CD4-positive, alpha-beta T cell treated with Interleukin-4 for 1 hour (primary cell): ENCODE measurements around the gene GPR141.

ENCODE experiments used
- DNase-seq, 2 donors: peaks; one replicate each; pipeline ENCODE4 v3.0.0-alpha.2; 2020 to 2022

Gene GPR141

DNA sequence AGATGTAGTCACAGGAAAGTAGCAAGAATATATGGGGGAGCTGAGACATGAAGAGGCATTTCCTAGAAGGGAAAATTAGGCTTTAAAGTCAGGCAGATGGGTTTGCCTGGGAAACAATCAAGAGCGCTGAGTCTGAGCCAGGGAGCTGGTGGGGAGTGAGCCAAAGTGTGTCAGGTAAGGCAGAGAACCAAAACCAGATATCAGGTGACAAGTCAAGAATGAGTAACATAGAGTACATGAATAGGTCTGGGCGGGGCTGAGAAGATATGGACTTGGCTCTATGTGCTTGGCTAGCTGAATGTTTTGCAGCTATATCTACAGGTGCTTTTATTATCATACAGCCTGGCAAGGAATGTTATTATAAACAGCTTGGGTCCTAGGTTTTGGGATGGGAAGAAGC, 49.3 kb downstream of the GPR141 start:
- no peak for DNase-seq

DNA sequence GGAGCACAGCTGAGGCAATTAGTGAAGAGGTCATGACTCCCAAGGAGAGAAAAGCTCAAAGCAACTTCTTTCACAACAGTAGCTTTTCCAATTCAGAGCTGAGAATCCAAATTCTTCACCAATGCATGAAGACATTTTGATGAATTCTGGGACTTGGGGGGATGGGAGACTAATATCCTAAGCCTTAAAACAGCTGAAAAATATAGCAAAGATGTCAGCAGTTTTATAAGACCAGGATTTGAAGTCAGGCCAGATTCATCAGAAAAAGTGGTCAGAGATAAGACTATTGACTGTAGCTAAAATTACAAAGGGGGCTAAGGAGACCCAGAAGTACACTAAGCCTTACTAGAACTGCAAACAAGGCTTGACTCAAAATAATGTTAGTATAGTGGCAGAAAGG, 51.6 kb downstream of the GPR141 start:
- DNase-seq: no peak

DNA sequence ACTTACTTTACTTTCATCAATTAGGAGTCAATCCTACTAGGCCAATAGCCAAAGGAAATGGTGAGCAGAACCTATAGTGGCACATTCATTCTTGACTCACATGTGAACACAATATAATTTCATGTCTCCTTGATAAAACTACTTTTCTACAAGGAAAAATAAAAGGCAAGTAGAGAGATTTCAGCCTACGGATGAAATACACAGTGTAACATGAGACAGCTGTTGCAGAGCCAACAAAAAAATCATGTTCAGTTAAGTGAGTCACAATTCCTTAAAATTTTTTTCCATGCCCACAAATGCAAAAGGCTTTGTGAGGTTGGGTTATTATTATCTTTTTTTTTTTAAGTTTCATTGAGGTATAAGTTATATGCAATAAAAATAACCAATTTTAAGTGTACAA, 54.8 kb downstream of the GPR141 start:
- DNase-seq: no peak

DNA sequence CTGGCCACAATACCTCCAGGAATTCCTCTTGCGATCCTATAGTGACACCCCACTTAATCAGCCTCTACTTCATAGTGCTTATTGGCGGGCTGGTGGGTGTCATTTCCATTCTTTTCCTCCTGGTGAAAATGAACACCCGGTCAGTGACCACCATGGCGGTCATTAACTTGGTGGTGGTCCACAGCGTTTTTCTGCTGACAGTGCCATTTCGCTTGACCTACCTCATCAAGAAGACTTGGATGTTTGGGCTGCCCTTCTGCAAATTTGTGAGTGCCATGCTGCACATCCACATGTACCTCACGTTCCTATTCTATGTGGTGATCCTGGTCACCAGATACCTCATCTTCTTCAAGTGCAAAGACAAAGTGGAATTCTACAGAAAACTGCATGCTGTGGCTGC, 56.8 kb downstream of the GPR141 start:
- DNase-seq: no peak

DNA sequence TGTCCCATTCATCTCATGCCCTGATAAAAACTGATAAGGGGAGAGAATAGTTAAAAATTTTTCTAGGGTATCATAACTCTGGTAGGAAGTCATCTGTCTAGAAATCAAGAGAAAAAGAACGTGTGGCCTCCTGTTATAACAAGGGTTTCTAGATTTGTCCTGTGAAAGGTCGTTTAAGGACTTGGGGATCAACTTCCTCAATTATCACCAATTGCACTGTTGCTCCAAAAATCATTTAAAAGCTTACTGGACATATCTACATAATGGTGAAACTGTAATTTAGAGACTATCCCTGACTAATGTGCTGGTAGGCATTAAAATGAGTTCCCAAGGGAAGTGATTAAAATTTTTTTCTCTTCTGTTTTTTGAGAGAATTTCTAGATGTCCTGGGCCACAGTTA, 58.2 kb downstream of the GPR141 start:
- no peak for DNase-seq

DNA sequence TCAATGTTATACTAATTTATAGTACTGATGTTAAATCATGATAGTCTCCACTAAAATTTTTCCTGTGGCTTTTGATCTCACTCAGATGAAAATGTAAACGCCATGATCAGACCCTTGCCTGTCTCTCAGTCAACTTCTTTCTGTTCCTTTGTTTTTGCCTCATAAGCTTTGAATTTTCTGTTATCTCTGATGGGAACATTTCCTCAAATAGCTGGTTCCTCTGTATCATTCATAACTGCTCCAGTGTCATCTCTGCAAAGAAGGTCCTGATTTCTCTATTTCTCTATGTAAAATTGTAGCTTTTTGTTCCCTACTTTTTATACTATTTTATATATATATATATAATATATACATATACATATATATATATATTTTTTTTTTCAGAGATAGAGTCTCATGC, 67.5 kb downstream of the GPR141 start:
- DNase-seq: no peak

DNA sequence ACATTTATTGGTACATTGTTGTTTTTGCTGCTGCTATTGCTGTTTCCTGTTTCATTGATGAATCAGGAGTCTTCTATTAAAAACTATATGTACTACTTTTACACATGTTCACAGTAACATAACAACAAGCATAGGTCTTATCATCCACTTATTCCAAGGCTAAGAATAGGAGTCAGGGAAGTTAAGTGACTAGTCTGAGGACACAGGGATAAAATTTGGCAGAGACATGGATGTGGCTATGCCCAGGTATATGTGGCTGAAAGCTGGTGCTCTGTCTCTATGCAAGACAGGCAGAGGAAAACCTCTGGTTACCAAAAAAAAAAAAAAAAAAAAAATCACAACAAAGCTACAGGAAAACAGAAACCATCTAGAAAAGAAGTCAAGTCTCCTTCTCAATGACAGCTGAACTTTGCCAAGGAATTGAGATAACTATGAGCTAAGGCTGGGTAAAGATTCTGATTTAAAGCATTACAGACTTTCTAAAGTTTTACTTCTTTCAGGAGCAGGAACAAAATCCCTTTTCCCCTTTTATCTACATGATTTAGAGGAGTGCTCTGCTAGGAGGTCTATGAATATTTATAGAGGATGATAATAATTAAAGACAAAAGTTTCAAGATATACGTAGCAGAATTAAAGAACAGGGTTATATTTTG, 70.0 kb downstream of the GPR141 start:
- no peak for DNase-seq

DNA sequence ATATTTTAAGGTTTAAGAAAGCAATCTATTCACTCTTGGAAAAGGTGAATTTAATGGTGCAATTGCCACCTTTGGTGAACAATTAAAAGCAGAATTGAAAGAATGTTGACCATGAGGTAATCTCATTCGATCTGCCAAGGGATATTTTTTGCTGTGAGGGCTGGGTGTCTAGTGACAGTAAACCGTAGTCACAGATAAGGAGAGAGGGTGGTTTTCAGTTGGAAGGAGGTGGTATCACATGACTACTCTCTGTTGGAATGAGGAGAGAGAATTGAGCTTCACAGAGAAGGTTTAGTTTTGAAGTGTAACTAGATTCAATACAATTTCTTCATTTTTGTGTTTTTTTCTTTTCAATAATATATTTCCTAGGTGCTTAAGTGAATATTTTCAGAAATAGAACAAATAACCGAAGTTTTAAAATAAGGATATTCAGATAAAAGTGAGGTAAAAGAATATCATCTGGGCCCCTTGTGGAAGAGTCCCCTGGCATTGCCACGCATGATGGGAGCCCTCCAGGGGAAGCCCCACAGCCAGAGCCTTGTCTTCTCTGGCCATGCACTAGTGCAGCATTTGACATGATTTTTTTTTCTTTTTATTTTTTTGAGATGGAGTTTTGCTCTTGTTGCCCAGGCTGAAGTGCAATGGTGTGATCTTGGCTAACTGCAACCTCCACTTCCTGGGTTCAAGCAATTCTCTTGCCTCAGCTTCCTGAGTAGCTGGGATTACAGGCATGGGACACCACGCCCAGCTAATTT, 73.4 kb downstream of the GPR141 start:
- no peak for DNase-seq

DNA sequence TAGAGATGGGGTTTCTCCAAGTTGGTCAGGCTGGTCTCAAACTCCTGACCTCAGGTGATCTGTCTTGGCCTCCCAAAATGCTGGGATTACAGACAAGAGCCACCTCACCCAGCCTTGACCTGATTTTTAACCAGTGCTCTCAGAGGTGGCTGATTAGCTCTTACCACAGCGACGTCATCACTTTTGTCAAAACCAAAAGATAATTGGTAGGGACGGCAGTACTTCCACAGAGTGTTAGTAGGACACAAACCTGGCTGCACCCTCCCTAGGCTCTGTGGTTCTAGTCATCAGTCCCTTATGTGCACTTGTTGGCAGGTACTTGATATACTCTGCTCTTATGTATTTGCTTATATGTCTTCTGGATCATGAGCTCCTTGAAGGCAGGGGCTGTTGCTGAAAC, 74.0 kb downstream of the GPR141 start:
- DNase-seq: no peak

DNA sequence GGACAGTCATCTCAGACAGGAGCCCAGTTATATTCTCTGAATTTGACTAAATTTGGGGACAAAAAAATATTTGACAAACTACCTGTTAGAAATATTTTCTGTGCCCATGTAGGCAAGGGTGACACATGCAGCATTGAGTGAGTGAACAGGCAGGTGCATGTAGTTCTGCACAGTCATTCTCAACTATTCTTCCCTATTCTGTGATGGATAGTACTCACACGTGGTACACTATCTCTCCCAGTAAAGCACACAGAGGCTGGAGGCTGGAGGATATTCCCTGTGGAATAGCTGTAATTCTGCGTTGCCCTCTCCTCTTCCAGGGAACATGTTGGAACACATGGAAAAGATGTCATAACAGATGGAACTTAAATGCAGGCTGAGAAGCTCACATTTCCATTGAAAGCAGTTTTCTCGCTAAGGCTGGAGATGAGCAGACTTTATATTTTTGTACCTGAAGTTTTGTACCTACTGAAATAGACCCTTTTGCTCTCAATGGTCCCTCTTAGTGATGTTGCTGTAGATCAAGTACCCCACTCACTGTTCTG, 75.0 kb downstream of the GPR141 start:
- DNase-seq: no peak

DNA sequence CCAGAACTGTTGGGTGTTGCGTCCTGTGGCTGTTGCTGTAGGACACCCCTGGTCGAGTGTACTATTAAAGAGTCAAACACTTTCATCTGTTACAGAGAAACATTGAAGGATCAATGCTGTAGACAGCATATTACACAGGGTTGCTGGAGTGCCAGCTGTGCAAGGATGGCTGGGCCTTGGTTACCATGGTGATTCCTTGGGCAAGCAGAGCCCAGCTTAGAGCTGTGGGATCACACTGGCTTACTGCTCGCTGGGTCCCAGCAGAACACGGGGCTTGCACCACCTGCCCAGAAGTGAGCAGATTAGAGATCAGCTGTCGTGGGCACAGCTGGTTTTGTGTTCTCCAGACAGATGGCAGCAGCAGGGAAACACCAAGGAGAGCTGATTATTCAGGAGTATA, 76.0 kb downstream of the GPR141 start:
- no peak for DNase-seq

DNA sequence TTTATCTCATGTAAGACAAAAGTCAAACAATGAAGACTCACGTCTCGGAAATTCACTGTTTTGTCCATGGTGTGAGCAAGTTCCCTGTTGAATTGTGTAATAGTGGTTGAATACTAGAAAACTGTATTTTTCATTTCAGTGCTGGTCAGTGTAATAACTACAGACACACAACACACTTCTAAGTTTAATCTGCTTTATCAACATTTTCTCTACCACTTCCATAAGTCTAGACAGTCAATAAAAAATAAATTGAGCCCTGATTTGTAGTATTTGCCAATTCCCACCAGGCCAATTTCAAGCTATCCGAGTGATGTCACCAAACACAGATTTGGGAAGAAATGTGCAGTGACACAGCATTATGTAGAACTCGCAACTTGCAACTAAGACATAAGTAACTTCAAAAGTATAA, 81.9 kb downstream of the GPR141 start:
- no peak for DNase-seq

DNA sequence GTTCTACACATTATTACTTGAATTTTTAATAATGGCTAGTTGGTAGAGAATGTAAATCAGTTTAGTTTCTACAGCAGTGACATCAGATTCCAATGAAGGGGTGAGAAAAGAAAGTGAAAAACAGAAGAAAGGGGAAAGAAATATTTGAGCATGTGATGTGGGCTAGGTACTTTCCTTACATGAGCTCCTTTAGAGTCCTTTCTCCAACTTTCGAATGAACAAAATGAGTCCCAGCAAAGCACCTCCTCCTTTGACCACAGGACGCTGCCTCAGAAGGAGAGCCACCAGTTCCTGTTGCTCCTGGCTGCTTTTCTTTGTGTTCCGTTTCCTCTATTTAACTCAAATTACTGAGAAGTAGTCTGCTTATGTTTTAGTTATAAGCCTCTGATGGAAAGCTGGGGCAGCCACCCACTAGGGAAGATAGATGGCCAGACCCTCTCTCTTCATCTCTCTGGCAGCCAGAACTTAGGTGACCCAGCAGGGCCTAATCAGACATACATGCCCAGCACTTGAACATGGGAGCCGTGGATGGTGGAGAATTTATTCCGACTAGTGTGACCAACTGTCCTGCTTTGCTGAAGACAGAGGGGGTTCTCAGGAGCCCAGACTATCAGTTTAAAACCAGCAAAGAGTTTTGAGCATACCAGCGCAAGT, 82.4 kb downstream of the GPR141 start:
- DNase-seq: peak; percentile 14 to 53

DNA sequence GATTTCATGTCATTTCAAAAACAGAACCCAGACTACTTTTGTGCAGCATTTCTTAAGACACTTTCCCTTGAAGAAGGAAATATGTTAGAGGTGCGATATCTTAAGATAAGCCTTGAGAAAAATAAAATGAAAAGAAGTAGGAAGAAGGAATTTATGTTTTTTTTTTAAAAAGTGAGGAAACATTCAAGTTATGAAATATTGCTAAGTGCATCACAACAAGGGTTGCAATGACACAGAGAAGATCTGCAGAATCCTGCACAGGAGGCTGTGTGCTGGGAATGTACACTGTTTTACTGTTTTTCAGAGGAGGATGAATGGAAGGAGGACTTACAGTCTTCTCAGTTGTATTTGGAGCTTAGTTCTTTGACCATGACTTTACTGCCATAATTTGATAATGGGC, 85.0 kb downstream of the GPR141 start:
- DNase-seq: no peak

DNA sequence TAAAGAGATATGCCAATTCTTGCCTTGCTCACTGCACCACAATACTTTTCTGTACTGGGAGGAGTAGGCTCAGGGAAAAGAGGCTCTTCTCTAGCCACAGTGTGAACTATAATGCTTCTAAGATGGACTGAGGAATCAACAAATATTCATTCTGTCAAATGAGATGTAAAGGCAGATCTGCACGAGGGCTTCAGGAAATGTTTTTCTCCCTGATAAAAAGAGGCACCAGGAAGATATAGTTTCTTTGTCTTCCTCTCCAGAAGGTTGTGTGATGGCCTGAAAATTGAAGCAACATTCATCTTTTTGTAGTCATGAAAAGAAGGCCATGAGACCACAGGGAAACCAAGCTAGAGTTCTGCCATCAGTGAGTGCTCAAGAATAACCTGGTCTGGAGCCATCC, 85.7 kb downstream of the GPR141 start:
- no peak for DNase-seq

DNA sequence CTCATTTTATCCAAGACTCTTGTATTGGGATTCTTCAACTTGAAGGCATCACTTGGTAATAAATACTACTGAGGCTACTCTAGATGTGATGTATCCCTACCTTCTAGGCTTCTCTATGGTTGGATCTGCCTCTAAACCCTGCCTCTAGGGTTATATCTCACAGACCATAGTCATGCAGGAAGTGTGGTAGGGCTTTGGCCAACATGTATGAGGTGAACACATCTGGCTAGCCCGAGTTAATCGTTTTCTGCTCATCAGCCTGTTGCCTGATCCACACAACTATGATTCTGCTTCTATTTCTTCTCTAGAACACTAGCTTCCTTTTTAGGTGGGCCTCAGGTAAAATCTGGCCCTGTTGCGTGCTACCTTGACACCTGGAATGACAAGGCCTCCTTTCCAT, 86.2 kb downstream of the GPR141 start:
- no peak for DNase-seq

DNA sequence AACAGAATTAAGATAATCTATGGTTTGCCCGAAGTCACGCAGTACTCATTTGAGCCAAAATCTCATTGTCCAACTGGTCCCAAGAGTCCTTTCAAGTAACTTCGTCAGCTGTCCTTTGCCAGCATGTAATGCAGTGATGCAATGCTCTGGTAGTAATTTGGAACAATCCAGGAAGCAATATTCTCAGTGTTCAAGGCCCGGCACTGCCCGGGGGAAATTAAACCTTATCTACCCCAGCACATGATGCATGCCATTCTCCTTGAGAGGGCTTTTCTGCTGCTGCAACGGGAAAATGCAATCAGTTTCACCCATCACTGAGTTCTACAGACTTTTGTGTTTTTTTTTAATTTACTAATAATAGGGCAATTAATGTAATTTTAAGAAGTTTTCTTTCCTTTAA, 87.3 kb downstream of the GPR141 start:
- no peak for DNase-seq

DNA sequence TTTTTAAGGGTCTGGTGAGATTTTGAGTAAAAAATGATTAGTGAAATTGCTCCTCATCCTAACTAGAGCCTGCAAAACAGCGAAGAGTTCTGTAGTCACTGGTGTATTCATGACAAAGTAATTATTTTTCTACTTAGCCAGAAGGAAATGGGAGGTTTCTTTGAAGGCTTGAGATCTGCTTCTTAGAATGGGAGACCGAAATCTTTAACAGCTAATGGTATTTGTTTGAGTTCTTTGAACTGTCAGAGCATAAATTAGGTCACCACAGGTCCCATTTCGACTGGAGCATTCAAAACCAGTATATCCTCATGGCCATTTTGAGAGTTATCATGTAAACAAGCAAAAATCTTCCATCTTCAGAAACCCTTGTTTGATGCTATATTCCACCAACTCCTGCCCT, 87.8 kb downstream of the GPR141 start:
- no peak for DNase-seq

DNA sequence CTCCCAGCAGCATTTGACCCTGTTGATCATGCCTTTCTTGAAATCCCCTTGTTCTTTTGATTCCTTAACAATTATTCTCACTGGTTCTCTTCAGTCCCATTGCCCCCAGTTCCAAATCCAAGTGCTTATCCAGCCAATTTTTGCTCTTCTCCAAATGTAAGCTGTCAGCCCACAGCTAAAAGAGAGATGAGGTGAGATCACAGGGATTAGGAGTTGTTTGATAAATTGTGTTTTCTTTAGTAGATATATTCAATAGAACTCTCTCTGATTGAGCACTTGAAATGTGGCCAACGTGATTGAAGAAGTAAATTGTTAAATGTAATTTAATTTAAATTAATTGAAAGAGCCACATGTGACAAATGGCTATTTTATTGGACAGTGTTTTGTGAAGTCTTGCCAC, 88.2 kb downstream of the GPR141 start:
- DNase-seq: no peak

DNA sequence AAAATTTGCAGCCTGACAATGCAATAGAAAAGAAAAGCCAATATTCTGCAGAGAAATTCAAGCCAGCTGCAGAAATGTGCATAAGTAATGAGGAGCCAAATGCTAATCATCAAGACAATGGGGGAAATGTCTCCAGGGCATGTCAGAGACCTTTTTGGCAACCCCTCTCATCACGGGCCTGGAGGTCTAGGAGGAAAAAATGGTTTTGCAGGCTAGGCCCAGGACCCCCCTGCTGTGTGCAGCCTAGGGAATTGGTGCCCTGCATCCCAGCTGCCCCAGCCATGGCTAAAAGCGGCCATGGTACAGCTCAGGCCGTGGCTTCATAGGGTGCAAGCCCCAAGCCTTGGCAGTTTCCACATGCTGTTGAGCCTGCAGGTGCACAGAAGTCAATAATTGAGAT, 92.4 kb downstream of the GPR141 start:
- DNase-seq: no peak

DNA sequence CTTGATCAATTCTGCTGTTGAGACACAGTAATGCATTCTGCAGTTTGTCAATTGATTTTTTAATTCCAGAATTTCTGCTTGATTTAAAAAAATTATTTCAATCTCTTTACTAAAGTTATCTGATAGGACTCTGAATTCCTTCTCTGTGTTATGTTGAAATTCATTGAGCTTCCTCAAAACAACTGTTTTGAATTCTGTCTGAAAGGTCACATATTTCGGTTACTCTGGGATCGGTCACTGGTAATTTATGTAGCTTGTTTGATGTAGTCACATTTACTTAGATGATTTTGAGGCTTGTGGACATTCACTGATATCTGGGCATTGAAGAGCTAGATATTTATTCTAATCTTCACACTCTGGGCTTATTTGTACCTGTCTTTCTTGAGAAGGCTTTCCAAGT, 97.6 kb downstream of the GPR141 start:
- no peak for DNase-seq

DNA sequence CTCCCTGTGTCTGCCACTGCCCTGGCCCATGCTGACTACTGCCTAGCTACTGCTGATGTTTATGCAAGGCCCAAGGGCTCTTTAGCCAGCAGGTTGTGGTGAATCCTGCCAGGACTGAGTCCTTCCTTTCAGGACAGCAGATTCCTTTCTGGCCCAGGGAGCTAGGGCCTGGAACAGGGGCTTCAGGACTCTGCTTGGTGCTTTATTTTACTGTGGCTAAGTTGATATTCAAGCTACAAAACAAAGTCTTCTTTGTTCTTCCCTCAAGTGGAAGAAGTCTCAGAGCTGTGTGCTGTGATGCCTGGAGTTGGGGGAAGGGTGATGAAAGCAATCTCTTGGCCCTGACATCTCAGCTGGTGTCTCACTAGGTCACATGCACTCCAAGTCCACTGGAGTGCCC, 98.6 kb downstream of the GPR141 start:
- DNase-seq: no peak

DNA sequence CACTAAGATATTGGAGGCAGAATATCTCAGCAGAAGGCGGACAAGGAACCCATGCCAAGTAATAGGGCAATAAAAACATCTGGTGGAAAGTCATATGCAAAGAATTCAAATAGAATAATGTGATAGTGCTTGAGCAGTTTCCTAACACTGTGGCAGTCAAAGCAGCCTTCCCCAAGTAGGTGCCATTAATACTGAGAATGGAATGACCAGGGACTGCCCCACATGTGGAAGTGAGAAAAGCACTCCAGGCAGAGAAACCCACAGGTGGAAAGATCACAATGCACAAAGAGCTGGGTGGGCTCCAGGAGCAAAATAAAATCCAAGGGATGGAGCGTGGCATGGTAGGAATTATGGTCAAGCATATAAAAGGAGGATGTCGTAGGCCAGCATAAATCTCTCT, 100.4 kb downstream of the GPR141 start:
- no peak for DNase-seq
